ENCODE data around the gene CPE. TPM values are rescaled to one million over a fixed set of nuclear protein-coding genes. Genes with fewer than 3 reads are reported as not detected.

Gene CPE
- total and polyA plus RNA-seq, 2 experiments from 2014 or later, result 53.9 to 77.9 TPM

DNA sequence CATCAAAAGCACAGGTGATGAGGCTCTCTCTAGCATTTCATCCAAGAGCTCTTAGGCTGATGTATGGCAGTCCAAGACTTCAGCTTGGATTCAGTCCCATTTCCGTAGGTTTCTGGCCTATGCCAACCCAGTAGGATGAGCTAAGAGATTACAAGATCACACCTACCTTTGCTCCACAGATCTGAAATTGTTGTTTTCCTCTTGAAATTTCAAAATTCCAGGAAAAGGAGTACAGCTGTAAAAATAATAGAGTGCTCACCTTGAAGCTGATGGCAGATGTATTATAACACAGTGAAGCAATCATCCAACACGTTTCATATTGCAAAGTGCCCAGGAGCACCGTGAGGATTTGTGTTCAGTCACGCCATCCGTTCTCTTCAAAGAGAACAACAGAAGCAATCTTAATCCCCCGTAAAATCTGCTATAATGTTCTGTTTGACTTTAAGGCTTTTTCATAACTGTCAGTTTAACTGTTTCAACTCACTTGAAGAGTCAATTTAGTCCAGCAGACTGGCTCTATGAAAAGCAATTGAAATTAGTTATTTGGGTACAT, 137.5 kb downstream of the CPE start:
- Histone ChIP-seq H3K4me2 (ENCODE audit: unreplicated experiment) (no peak overlapping the region), H3K9ac (no peak overlapping the region), H3F3A (ENCODE audit: insufficient read depth) (no peaks in the 10 kb centered on the region), H3K36me3 (ENCODE audit: low read depth) (no peaks in the 10 kb centered on the region), H3K79me2 (ENCODE audit: insufficient read depth) (no peaks in the 10 kb centered on the region), H3K9me2 (ENCODE audit: insufficient read depth) (no peaks in the 10 kb centered on the region), H3K4me3 (no peak overlapping the region), H4K20me1 (ENCODE audit: insufficient read depth) (no peaks in the 10 kb centered on the region), H3K9me3 (ENCODE audit: low read depth) (no peaks in the 10 kb centered on the region), H3K27me3 (replicated peaks; ENCODE audit: insufficient read depth) (peaks cover under 1% of the 10 kb centered on the region; the same call in 1 of the 2 replicates), H3K27ac (no peak overlapping the region), H2AFZ (no peak overlapping the region), H3K4me1 (ENCODE audit: insufficient read depth) (no peaks in the 10 kb centered on the region)
- no peak for DNase-seq
- in situ Hi-C loops (cut with MboI), result no loop called here
- 9 to 14% methylated on average over 6 of the region's 6 CpGs for WGBS, 2 experiments (ENCODE audit: low coverage in 1 of 2, low lambda C conversion rate in 2 of 2, missing lambda C conversion rate in 2 of 2)
- TF ChIP-seq EZH2 (IDR thresholded peaks at IDR 0.05; ENCODE audit: insufficient read depth, poor library complexity, severe bottlenecking), result no peak
- TF ChIP-seq EZH2phosphoT487 (IDR thresholded peaks at IDR 0.05; ENCODE audit: insufficient read depth, low read depth), result no peak

DNA sequence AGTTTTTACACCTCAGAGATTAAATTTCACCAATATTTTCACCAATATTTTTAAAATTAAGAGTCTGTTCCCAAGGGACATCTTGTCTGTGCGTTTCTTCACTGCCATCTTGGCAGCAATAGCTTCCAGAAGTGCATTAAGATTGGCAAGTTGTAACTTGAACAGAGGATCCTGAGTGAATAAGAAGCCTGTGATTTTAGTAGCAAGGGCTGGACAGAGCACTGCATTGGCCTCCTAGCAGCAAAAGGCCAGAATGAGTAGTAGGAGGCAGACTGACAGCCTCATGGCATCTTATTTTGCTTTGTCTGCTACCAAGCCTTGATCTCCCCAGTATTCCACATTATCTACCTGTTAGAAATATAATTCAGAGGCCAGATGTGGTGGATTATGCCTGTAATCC, 138.4 kb downstream of the CPE start:
- no peak overlapping the region for H3K4me2 ChIP-seq (ENCODE audit: unreplicated experiment)
- no peak overlapping the region for H3K4me3 ChIP-seq
- no peak overlapping the region for H3K9ac ChIP-seq
- H3K27me3 ChIP-seq (replicated peaks; ENCODE audit: insufficient read depth), result no peaks in the 10 kb centered on the region
- H3K36me3 ChIP-seq (ENCODE audit: low read depth), result no peaks in the 10 kb centered on the region
- H3K27ac ChIP-seq, result no peak overlapping the region
- no peak overlapping the region for H2AFZ ChIP-seq
- no peaks in the 10 kb centered on the region for H3K9me3 ChIP-seq (ENCODE audit: low read depth)
- TF ChIP-seq EZH2 (IDR thresholded peaks at IDR 0.05; ENCODE audit: insufficient read depth, poor library complexity, severe bottlenecking) (no peak), EZH2phosphoT487 (IDR thresholded peaks at IDR 0.05; ENCODE audit: insufficient read depth, low read depth) (no peak)
- H3F3A ChIP-seq (ENCODE audit: insufficient read depth), result no peaks in the 10 kb centered on the region
- H3K4me1 ChIP-seq (ENCODE audit: insufficient read depth), result no peaks in the 10 kb centered on the region
- no peaks in the 10 kb centered on the region for H3K79me2 ChIP-seq (ENCODE audit: insufficient read depth)
- in situ Hi-C loops (cut with MboI), result no loop called here
- 17 to 20% methylated on average over 1 of the region's 1 CpG for WGBS, 2 experiments (ENCODE audit: low coverage in 1 of 2, low lambda C conversion rate in 2 of 2, missing lambda C conversion rate in 2 of 2)
- no peaks in the 10 kb centered on the region for H4K20me1 ChIP-seq (ENCODE audit: insufficient read depth)
- no peak for DNase-seq
- no peaks in the 10 kb centered on the region for H3K9me2 ChIP-seq (ENCODE audit: insufficient read depth)

DNA sequence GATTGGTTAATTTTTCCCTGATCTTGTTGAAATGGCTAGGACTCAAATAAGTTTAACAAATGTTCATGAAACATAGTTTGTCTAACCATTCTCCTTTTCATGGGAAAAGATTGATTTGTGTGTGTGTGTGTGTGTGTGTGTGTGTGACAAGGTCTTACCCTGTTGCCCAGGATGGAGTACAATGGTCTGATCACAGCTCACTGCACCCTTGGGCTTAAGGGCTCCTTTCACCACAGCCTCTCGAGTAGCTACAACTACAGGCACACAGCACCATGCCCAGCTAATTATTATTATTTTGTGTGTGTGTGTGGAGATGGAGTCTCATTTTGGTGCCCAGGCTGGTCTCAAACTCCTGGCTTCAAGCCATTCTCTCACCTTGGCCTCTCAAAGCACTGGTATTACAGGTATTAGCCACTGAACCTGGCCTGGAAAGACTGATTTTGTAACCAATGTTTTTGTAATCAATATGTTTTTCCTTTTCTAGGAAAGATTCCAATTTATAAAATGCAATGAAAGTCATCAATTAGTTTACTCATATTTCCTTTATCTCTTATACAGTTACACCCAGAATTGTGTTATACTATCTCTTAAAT, 139.3 kb downstream of the CPE start:
- H3K9me3 ChIP-seq (ENCODE audit: low read depth), result no peaks in the 10 kb centered on the region
- H3K4me3 ChIP-seq, result no peak overlapping the region
- 80 to 85% methylated on average over 1 of the region's 1 CpG for WGBS, 2 experiments (ENCODE audit: low coverage in 1 of 2, low lambda C conversion rate in 2 of 2, missing lambda C conversion rate in 2 of 2)
- H3K4me1 ChIP-seq (ENCODE audit: insufficient read depth), result no peaks in the 10 kb centered on the region
- no peak overlapping the region for H3K27ac ChIP-seq
- H3F3A ChIP-seq (ENCODE audit: insufficient read depth), result no peaks in the 10 kb centered on the region
- TF ChIP-seq EZH2phosphoT487 (IDR thresholded peaks at IDR 0.05; ENCODE audit: insufficient read depth, low read depth) (no peak), EZH2 (IDR thresholded peaks at IDR 0.05; ENCODE audit: insufficient read depth, poor library complexity, severe bottlenecking) (no peak)
- no peaks in the 10 kb centered on the region for H3K79me2 ChIP-seq (ENCODE audit: insufficient read depth)
- H3K4me2 ChIP-seq (ENCODE audit: unreplicated experiment), result no peak overlapping the region
- H3K9me2 ChIP-seq (ENCODE audit: insufficient read depth), result no peaks in the 10 kb centered on the region
- no peak overlapping the region for H2AFZ ChIP-seq
- H3K9ac ChIP-seq, result no peak overlapping the region
- no peaks in the 10 kb centered on the region for H3K36me3 ChIP-seq (ENCODE audit: low read depth)
- no peaks in the 10 kb centered on the region for H3K27me3 ChIP-seq (replicated peaks; ENCODE audit: insufficient read depth)
- no peaks in the 10 kb centered on the region for H4K20me1 ChIP-seq (ENCODE audit: insufficient read depth)
- no peak for DNase-seq
- in situ Hi-C loops (cut with MboI), result no loop called here

DNA sequence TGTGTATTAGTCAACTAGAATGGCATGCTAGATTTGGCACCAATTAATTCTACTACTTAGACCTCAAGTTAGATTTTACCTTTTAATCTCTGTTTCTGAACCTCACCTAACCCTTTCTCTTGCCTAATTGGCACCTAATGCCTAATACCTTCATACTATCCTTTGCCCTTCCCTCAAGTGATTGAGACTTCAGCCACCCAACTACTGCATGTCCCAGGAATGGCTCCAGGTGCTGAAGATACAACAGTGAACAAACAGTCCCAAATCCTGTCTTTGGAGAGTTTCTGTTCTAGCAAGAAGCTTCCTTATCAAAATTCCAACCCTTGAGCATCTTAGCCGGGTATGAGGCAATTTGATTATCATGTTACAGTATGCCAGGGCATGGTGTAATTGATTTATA, 139.9 kb downstream of the CPE start:
- H3K4me2 ChIP-seq (ENCODE audit: unreplicated experiment), result no peak overlapping the region
- no peaks in the 10 kb centered on the region for H3K79me2 ChIP-seq (ENCODE audit: insufficient read depth)
- H3K9me3 ChIP-seq (ENCODE audit: low read depth), result no peaks in the 10 kb centered on the region
- H2AFZ ChIP-seq, result no peak overlapping the region
- no peaks in the 10 kb centered on the region for H3K4me1 ChIP-seq (ENCODE audit: insufficient read depth)
- no peaks in the 10 kb centered on the region for H3F3A ChIP-seq (ENCODE audit: insufficient read depth)
- no peak overlapping the region for H3K9ac ChIP-seq
- 61 to 70% methylated on average over 1 of the region's 1 CpG for WGBS, 2 experiments (ENCODE audit: low coverage in 1 of 2, low lambda C conversion rate in 2 of 2, missing lambda C conversion rate in 2 of 2)
- H3K4me3 ChIP-seq, result no peak overlapping the region
- in situ Hi-C loops (cut with MboI), result no loop called here
- H3K27ac ChIP-seq, result no peak overlapping the region
- no peaks in the 10 kb centered on the region for H3K27me3 ChIP-seq (replicated peaks; ENCODE audit: insufficient read depth)
- no peak for DNase-seq
- no peak for TF ChIP-seq EZH2phosphoT487 (IDR thresholded peaks at IDR 0.05; ENCODE audit: insufficient read depth, low read depth)
- no peak for TF ChIP-seq EZH2 (IDR thresholded peaks at IDR 0.05; ENCODE audit: insufficient read depth, poor library complexity, severe bottlenecking)
- no peaks in the 10 kb centered on the region for H3K36me3 ChIP-seq (ENCODE audit: low read depth)
- H3K9me2 ChIP-seq (ENCODE audit: insufficient read depth), result no peaks in the 10 kb centered on the region
- H4K20me1 ChIP-seq (ENCODE audit: insufficient read depth), result no peaks in the 10 kb centered on the region

Measured in GM23248 (cell line).